Sigmoid colon (tissue), 7 donors: Measurements from ENCODE around the gene NACC2. TPM values are rescaled to one million over a fixed set of nuclear protein-coding genes. Genes with fewer than 3 reads are reported as not detected.

Experiments used
- DNase-seq: peaks from one replicate; pipeline ENCODE4 v3.0.0-alpha.2; 2019
- H3K27ac ChIP-seq, 4 donors: fragments of 200-600 bp; sonication (generic); one replicate each; pipeline ENCODE4 v1.5.1; 2016 to 2019; ENCODE audit warnings: mild to moderate bottlenecking in 1 of 4
- H3K27me3 ChIP-seq, 3 donors: fragments of 200-600 bp; sonication (generic); one replicate each; pipeline ENCODE4 v1.5.1; 2019; ENCODE audit warnings: mild to moderate bottlenecking in 1 of 3
- H3K36me3 ChIP-seq, 4 donors: fragments of 200-600 bp; sonication (generic); one replicate each; pipeline ENCODE4 v1.5.1; 2016 to 2019
- H3K4me1 ChIP-seq, 4 donors: fragments of 200-600 bp; sonication (generic); one replicate each; pipeline ENCODE4 v1.5.1; 2017 to 2019
- H3K4me3 ChIP-seq, 4 donors: fragments of 200-600 bp; sonication (generic); one replicate each; pipeline ENCODE4 v1.5.1; 2017 to 2019; ENCODE audit warnings: mild to moderate bottlenecking in 2 of 4, moderate library complexity in 1 of 4
- H3K9me3 ChIP-seq, 4 donors: fragments of 200-600 bp in 3 of 4; sonication (generic) in 3 of 4; one replicate each; pipeline versions ENCODE4 v1.5.1 to v1.6.1; 2013 to 2019
- CTCF ChIP-seq, 4 experiments: fragments of 450-650 bp in 3 of 4; fragments of 200-600 bp in 1 of 4; IDR thresholded peaks; one replicate each; pipeline ENCODE4 v1.5.1; 2016 to 2019; ENCODE audit warnings: antibody characterized with exemption in 4 of 4, mild to moderate bottlenecking in 3 of 4, moderate library complexity in 2 of 4
- EP300 ChIP-seq, 4 donors: sonication (generic); formaldehyde crosslinking; IDR thresholded peaks; one replicate each; pipeline ENCODE4 v1.6.1; 2017; ENCODE audit warnings: antibody characterized with exemption in 4 of 4
- POLR2A ChIP-seq, 2 donors: fragments of 450-650 bp; IDR thresholded peaks; one replicate each; pipeline ENCODE4 v1.6.1; 2016; ENCODE audit warnings: antibody characterized with exemption in 2 of 2, mild to moderate bottlenecking in 2 of 2, moderate library complexity in 2 of 2
- POLR2AphosphoS5 ChIP-seq, 4 donors: sonication (generic); formaldehyde crosslinking; IDR thresholded peaks; one replicate each; pipeline ENCODE4 v1.6.1; 2017; ENCODE audit warnings: antibody characterized with exemption in 4 of 4
- WGBS, 2 donors: extraction: QIAGEN DNeasy Blood & Tissue Kit; methylation state at CpG; one replicate each; pipeline ENCODE4 v1.1.7; 2013; 5-methylcytosine and 5-hydroxymethylcytosine counted together
- intact Hi-C: fragments of 100-400 bp; cut with DNase I; formaldehyde crosslinking; loops from one replicate; pipeline ENCODE4 v1.15.1; 2023
- polyA plus RNA-seq, 3 donors: library from polyadenylated mRNA; stranded (reverse); fragments of 200-250 nt; gene quantifications; one replicate each; pipeline ENCODE4 v1.2.3, GENCODE V29; 2013
- total RNA-seq, 4 donors: library from RNA; depleted of rRNA; stranded (reverse); fragments of >200 nt; gene quantifications; one replicate each; pipeline ENCODE4 v1.1.0, GENCODE V29; 2016
- donor health status: healthy with polysubstance abuse.
- donor health status: Bipolar disorder and iron deficiency.
- donor health status: healthy.

NACC2 gene
- total and polyA plus RNA-seq, 7 donors, result 3.6 to 80.0 (median 41.6) TPM

- Histone ChIP-seq H3K4me1 (peaks cover 0 to 98% (median 91%) of the 10 kb centered on the region in 4 donors), H3K4me3 (no peak overlapping the region), H3K27me3 (no peaks in the 10 kb centered on the region), H3K27ac (peak overlapping the region in 2 of 4 donors; percentile 1 to 28), H3K36me3 (no peaks in the 10 kb centered on the region), H3K9me3 (no peaks in the 10 kb centered on the region)
- peak; percentile 47 for DNase-seq
- intact Hi-C loops, result no loop called here
- whole genome bisulfite sequencing, 2 donors, result 89 to 92% methylated on average over 13 of the region's 13 CpGs
- TF ChIP-seq POLR2A (IDR thresholded peaks at IDR 0.05) (no peak), CTCF (IDR thresholded peaks at IDR 0.05) (no peak), POLR2AphosphoS5 (IDR thresholded peaks at IDR 0.05) (no peak), EP300 (IDR thresholded peaks at IDR 0.05) (no peak)
Measured at GRCh38 chr9:136058084-136058483, 37.0 kb downstream of the NACC2 start.

GRCh38 chr9:136057236-136058081 lies 37.6 kb downstream of the NACC2 start:
- Histone ChIP-seq H3K4me3 (peak overlapping the region in 1 of 4 donors; percentile 0), H3K9me3 (no peaks in the 10 kb centered on the region)
- DNase-seq, result peak; percentile 53

GRCh38 chr9:136056546-136057235 lies 38.4 kb downstream of the NACC2 start:
- 91 to 92% methylated on average over 25 of the region's 25 CpGs for WGBS, 2 donors
- intact Hi-C loops, result no loop called here
- peaks cover 0 to 99% (median 98%) of the 10 kb centered on the region in 4 donors for H3K4me1 ChIP-seq
- H3K9me3 ChIP-seq, result no peaks in the 10 kb centered on the region
- peak; percentile 59 for DNase-seq
- no peak for TF ChIP-seq POLR2AphosphoS5 (IDR thresholded peaks at IDR 0.05)
- TF ChIP-seq CTCF (IDR thresholded peaks at IDR 0.05), result no peak
- no peak for TF ChIP-seq POLR2A (IDR thresholded peaks at IDR 0.05)
- no peak for TF ChIP-seq EP300 (IDR thresholded peaks at IDR 0.05)
- no peaks in the 10 kb centered on the region for H3K36me3 ChIP-seq
- peak overlapping the region in 2 of 4 donors; percentile 28 to 88 for H3K27ac ChIP-seq
- no peak overlapping the region for H3K4me3 ChIP-seq
- H3K27me3 ChIP-seq, result no peaks in the 10 kb centered on the region

More at GRCh38 chr9:136057236-136058081, 37.6 kb downstream of the NACC2 start:
- no peaks in the 10 kb centered on the region for H3K27me3 ChIP-seq
- peaks cover 0 to 98% (median 94%) of the 10 kb centered on the region in 4 donors for H3K4me1 ChIP-seq
- WGBS, 2 donors, result 88 to 92% methylated on average over 30 of the region's 30 CpGs
- H3K36me3 ChIP-seq, result no peaks in the 10 kb centered on the region
- intact Hi-C loops, result no loop called here
- TF ChIP-seq CTCF (IDR thresholded peaks at IDR 0.05) (no peak), POLR2AphosphoS5 (IDR thresholded peaks at IDR 0.05) (no peak), EP300 (IDR thresholded peaks at IDR 0.05) (no peak), POLR2A (IDR thresholded peaks at IDR 0.05) (no peak)
- peak overlapping the region in 3 of 4 donors; percentile 1 to 30 (median 28) for H3K27ac ChIP-seq

GRCh38 chr9:136055715-136056545 lies 39.2 kb downstream of the NACC2 start:
- Histone ChIP-seq H3K36me3 (no peaks in the 10 kb centered on the region), H3K4me1 (peaks cover 0 to 99% (median 98%) of the 10 kb centered on the region in 4 donors)
- TF ChIP-seq EP300 (IDR thresholded peaks at IDR 0.05) (no peak), POLR2AphosphoS5 (IDR thresholded peaks at IDR 0.05) (no peak), CTCF (IDR thresholded peaks at IDR 0.05) (no peak), POLR2A (IDR thresholded peaks at IDR 0.05) (no peak)

More at GRCh38 chr9:136055715-136056545, 39.2 kb downstream of the NACC2 start:
- peak; percentile 63 for DNase-seq
- Histone ChIP-seq H3K27ac (peak overlapping the region in 3 of 4 donors; percentile 35 to 88 (median 88)), H3K4me3 (no peak overlapping the region), H3K9me3 (no peaks in the 10 kb centered on the region), H3K27me3 (no peaks in the 10 kb centered on the region)
- whole genome bisulfite sequencing, 2 donors, result 60 to 66% methylated on average over 30 of the region's 30 CpGs
- intact Hi-C loops, result no loop called here
